ENCODE measurements around the gene UPP1.
"Not testable (repeated sequence)": the region's sequence is repeated elsewhere in the genome, so short reads cannot be mapped to it uniquely, and the experiment has no call there.

The UPP1 gene

DNA sequence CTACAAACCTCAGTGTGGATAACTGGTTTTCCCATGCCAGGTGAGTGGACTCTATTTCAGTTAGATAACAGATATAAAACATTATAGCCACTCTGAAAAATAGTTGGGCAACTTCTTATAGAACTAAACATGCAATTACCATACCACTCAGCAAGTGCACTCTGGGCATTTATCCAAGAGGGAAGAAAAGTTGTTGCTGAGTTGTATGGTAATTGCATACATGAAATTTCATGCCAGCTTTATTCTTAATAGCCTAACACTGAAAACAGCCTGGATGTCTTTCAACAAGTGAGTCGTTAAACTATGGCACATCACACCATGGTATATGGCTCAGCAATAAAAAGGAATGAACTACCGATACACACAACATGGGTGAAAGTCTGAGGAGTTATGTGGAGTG is 10.6 kb upstream of the UPP1 start:
- TF ChIP-seq, protein P1, sequence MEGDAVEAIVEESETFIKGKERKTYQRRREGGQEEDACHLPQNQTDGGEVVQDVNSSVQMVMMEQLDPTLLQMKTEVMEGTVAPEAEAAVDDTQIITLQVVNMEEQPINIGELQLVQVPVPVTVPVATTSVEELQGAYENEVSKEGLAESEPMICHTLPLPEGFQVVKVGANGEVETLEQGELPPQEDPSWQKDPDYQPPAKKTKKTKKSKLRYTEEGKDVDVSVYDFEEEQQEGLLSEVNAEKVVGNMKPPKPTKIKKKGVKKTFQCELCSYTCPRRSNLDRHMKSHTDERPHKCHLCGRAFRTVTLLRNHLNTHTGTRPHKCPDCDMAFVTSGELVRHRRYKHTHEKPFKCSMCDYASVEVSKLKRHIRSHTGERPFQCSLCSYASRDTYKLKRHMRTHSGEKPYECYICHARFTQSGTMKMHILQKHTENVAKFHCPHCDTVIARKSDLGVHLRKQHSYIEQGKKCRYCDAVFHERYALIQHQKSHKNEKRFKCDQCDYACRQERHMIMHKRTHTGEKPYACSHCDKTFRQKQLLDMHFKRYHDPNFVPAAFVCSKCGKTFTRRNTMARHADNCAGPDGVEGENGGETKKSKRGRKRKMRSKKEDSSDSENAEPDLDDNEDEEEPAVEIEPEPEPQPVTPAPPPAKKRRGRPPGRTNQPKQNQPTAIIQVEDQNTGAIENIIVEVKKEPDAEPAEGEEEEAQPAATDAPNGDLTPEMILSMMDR (IDR thresholded peaks at IDR 0.05; ENCODE audit: low read depth, low read length, missing control alignments) = no peak
- DNase-seq = no peak
- no peaks in the 10 kb centered on the region for H3K36me3 ChIP-seq (replicated peaks)
- in situ Hi-C loops (cut with HindIII; ENCODE audit: low pct_ligation_motif_present, low sequenced_read_pairs) = no loop called here
- H3K27ac ChIP-seq = no peak overlapping the region
- H3K4me3 ChIP-seq (ENCODE audit: low read depth, low read length) = no peak overlapping the region
- no peaks in the 10 kb centered on the region for H3K27me3 ChIP-seq (replicated peaks)

DNA sequence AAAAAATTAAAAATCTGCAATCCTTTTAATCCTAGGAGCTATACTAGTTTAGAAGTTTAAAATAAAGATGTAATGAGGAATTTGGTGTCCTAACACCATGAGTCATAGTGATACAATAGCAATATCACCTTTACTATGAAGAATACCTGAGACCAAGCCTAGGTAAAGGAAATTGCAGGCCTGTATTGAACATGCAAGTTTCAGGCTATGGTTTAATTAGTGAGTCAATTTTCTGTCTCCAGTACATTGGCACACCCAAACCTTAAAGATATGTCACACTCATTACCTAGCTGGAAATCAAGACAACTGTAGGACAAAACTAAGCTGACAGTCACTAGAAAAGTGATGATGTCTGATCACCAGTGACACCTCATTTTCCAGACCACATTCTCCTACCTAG is 6.7 kb upstream of the UPP1 start:
- H3K27ac ChIP-seq; H3K36me3 ChIP-seq (replicated peaks); in situ Hi-C loops (cut with HindIII; ENCODE audit: low pct_ligation_motif_present, low sequenced_read_pairs); H3K27me3 ChIP-seq (replicated peaks); DNase-seq; H3K4me3 ChIP-seq (ENCODE audit: low read depth, low read length): not testable (repeated sequence)

DNA sequence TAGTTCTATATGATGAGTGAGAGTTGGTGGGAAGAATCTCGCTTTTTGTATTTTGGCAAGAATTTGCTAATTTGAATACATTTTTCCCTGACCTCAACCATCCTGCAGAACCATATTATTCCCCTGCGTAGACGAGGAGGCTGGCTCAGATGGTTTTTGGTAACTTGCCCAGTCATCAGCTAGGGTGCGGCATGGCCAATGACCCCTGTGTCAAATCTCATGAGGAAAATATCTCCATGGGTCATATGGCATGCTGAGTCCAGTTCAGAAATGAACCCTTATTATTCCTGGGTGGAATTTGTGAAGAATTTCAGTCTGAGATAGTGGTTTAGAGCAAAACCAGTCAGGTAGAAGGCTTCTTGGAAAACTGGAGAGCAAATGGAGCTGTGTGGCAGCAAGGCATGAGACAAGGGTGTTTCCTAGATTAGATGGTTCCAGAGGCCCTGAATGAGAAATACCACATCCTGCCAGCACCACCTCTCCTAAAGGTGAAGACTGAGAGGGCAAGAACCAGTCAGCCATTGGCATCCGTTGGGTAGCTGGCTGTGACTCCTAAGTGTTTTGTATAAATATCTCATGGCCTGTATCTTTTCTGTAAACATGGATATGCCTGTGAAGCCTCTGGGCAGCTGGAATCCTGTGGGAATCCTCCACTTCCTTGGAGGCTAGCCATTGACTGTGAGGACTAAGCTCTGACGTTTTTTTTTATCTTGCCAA is 5.8 kb upstream of the UPP1 start:
- Histone ChIP-seq H3K36me3 (replicated peaks) (no peaks in the 10 kb centered on the region), H3K27ac (peak overlapping the region; percentile 72), H3K27me3 (replicated peaks) (no peaks in the 10 kb centered on the region), H3K4me3 (ENCODE audit: low read depth, low read length) (no peak overlapping the region)
- in situ Hi-C loops (cut with HindIII; ENCODE audit: low pct_ligation_motif_present, low sequenced_read_pairs) = no loop called here
- peak; percentile 75 for DNase-seq
- TF ChIP-seq, protein P1 (IDR thresholded peaks at IDR 0.05; ENCODE audit: low read depth, low read length, missing control alignments) = no peak

DNA sequence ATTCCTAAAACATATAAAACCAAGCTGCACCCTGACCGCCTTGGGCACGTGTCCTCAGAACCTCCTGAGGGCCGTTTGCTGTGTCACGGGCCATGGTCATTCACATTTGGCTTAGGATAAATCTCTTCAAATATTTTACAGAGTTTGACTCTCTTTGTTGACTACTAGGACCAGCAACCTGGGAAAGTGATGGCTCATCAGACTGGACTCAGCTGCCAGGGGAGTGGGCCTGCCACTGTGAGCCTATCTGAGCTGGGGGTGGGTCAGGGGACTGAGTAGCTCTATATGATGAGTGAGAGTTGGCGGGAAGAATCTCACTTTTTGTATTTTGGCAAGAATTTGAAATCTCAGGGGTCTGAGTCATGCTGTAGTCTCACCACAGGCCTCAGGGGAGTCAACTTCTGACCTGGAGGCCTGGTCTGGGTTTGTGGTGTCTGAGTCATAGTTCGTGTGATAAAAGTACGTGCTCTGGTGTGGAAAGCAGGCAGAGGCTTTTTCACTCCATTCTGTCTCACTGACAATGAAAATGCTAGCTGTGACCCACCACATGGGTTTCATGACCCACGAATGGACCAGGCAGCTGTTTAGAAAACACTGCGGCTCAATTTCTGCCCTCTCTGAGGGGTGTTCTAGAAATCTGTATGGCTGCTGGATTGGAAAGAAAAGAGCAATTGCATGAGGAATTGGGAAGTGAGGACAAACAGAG is 4.2 kb upstream of the UPP1 start:
- peak; percentile 98 for DNase-seq
- TF ChIP-seq, protein P1 (IDR thresholded peaks at IDR 0.05; ENCODE audit: low read depth, low read length, missing control alignments) = no peak
- Histone ChIP-seq H3K4me3 (ENCODE audit: low read depth, low read length) (no peak overlapping the region), H3K36me3 (replicated peaks) (no peaks in the 10 kb centered on the region), H3K27me3 (replicated peaks) (no peaks in the 10 kb centered on the region), H3K27ac (peak overlapping the region; percentile 51)
- in situ Hi-C loops (cut with HindIII; ENCODE audit: low pct_ligation_motif_present, low sequenced_read_pairs) = no loop called here

DNA sequence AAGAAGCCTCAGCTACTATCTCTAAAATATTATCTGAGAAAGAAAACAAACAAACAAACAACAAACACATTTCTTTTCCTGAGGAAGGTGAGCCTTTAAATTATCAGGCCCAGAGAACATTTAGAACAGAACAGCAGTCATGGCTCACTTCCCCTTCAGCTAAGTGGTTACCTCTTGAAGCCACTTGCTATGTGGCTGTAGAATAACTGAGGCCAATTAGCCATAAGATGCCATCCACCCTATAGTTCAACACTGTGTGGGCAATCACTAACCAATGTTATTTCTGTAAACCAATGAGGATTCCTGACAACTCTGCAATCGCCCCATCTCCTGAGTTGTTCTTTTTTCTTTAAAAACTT is 3.7 kb upstream of the UPP1 start:
- peak overlapping the region; percentile 51 for H3K27ac ChIP-seq

DNA sequence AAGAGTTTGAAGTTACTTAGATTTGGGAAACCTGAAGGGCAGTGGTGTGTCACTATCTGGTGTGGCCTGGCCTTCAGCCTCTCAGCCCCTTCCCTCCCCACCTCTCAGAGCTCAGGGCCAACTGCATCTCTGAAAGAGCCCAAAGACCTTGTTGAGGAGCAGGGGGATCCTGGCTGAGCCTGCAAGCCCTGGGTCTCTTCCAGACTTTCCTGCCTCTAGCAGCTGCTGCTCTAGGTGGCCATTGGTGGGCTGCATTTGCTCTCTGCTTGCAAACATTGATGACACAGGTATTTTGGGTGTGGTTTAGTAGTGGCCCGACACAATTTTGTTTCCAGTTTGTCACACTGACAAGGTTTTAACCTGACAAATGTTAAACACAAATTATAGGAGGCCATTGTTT is 3.1 kb upstream of the UPP1 start:
- TF ChIP-seq, protein P1 (IDR thresholded peaks at IDR 0.05; ENCODE audit: low read depth, low read length, missing control alignments) = no peak
- Histone ChIP-seq H3K4me3 (ENCODE audit: low read depth, low read length) (no peak overlapping the region), H3K36me3 (replicated peaks) (no peaks in the 10 kb centered on the region), H3K27me3 (replicated peaks) (no peaks in the 10 kb centered on the region), H3K27ac (no peak overlapping the region)
- DNase-seq = no peak
- in situ Hi-C loops (cut with HindIII; ENCODE audit: low pct_ligation_motif_present, low sequenced_read_pairs) = no loop called here

More for the DNA sequence above, 3.7 kb upstream of the UPP1 start:
- DNase-seq = no peak
- Histone ChIP-seq H3K36me3 (replicated peaks) (no peaks in the 10 kb centered on the region), H3K4me3 (ENCODE audit: low read depth, low read length) (no peak overlapping the region), H3K27me3 (replicated peaks) (no peaks in the 10 kb centered on the region)
- in situ Hi-C loops (cut with HindIII; ENCODE audit: low pct_ligation_motif_present, low sequenced_read_pairs) = no loop called here
- TF ChIP-seq, protein P1 (IDR thresholded peaks at IDR 0.05; ENCODE audit: low read depth, low read length, missing control alignments) = no peak
